Measurements from ENCODE around the gene POLN.

Gene POLN

DNA sequence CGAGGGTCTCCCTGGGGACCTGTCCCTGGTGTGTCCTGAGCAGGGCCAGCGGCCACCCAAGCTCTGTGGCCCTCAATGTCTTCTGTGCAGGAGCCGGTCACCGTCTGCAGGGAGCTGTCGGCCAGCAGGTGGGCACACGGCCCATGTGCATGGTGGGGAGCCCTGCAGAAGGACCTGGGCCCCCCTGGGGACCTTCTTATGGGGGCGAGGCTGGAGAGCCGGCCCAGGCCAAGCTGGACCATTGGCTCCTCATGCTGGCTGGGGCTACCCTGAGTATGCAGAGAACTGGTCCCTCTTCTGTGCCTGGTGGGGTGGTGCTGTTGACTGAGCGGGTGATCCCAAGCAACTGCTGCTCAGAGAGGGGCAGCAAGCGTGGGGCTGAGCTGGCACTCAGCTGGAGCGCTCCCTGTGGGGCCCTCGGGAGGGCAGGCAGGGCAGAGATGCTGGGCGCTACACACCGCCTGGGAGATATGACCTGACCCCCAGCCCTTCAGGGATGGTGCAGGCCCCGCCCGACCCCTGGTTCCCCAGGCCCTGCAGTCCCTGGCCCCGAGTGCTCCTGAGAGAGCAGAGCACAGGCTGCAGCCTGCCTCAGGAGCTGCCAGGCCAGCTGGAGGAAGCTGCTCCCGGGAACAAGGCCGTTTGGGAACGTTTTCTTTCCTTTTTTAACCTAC is 168.0 kb downstream of the POLN start:
- in situ Hi-C loops (cut with MboI; ENCODE audit: low sequenced_read_pairs): no loop called here

DNA sequence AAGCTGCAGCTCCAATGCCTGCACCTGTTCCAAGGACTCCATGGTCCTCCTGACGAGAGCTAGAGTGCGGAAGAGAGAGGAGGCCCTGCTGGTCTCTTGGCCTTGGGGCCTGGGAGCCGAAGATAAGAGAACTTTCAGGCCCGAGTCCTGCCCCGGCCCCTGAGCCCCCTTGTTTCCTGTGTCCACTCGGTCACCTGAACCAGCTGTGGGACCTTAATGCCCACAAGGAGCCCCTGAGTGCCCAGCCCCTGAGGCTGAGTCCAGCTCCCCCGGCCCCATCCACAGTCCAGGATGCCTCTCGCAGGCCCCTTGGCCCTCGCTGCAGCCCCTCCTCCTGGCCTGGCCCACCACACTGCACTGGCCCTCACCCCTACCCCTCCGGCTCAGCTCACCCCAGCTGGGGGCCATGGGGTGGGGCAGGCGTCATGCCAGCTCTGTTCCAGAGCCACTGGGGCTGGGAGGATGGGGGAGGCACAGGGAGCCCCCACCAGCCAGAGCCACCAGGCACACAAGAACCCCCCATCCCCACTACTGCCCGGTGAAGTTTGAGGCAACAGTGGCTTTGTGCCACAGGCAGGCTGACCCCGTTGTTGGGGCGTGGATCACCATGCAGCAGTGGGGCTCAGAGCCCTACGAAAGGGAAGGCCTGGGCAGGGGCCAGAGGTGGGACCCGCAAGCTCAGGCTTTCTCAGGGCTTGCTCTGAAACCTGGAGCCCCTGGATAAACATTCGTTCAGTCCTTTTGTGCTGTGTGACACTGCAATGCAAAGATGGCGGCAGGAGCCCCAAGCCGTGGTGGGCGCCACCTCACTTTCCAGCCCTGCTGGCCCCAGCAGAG is 168.7 kb downstream of the POLN start:
- in situ Hi-C loops (cut with MboI; ENCODE audit: low sequenced_read_pairs): no loop called here

DNA sequence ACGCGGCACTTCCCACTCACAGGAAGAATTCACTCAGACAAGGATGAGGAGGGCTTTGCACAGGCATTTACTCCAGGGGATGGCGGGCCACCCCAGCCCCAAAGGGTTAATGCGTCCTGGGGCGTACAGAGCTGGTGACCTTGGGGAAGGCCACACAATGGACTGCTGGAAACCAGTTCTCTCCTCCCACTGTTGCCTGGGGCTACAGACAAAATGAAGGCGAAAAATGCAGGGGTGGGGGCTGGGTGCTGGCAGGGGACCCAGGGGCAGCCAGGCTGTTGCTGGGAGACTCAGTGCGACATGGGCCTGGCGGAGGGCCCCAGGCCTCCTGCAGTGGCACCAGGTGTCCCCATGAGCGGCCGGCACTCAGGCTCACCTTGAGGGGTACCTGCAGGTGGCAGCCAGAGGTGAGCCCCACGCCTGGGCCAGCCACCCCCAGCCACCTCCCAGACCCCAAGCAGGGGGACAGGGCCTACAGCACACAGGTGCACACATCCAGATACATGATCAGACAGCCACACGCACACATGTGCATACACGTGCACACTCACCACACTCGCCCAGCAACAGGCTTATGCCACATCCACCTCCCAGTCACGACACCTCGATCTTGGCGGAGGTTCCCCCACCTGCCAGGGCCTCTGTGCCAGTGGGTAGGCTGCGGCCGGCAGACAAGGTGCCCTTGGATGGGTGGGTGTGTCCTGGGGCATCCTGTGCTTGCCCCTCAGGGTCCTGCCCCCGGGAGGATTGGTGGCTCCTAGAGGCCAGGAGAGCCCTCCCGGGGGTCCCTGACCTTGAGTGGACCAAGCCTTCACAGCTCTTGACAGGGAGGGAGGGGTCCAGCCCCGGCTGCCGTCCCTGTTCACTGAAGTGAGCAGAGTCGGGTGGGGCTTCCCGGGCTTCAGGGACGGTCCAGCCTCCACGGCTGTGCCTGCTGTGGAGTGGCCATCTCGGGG is 169.7 kb downstream of the POLN start:
- in situ Hi-C loops (cut with MboI; ENCODE audit: low sequenced_read_pairs): no loop called here

DNA sequence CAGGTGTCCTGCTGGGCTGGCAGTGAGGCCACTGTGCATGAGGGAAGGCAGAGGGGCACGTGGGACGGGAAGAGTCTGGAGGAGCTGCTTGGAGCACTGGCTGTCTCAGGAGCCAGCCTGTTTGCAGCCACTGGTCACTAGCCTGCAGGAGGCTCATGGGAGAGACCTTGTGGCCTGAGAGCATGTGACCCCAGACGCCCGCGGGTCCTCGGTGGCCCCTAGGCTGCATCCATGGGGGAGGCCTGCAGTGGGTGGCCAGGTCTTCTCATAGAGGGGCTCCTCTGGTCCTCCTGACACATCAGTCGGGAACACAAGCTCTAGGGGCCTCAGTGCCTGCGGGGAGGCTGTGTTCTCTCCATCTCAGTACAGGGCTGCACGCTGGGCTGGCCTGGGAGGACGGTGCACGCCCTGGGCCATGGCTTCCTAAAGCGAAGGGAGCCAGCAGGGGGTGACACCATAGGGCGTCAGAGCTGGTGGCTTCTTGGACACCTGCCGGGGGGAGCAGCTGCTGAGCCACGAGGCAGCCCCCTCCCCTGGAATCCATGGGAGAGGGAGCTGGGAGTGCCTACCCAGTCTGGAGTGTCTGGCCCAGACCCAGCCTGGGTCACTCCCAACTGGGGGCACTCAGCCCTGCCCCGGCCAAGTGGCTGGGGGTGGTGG is 170.5 kb downstream of the POLN start:
- in situ Hi-C loops (cut with MboI; ENCODE audit: low sequenced_read_pairs): no loop called here

DNA sequence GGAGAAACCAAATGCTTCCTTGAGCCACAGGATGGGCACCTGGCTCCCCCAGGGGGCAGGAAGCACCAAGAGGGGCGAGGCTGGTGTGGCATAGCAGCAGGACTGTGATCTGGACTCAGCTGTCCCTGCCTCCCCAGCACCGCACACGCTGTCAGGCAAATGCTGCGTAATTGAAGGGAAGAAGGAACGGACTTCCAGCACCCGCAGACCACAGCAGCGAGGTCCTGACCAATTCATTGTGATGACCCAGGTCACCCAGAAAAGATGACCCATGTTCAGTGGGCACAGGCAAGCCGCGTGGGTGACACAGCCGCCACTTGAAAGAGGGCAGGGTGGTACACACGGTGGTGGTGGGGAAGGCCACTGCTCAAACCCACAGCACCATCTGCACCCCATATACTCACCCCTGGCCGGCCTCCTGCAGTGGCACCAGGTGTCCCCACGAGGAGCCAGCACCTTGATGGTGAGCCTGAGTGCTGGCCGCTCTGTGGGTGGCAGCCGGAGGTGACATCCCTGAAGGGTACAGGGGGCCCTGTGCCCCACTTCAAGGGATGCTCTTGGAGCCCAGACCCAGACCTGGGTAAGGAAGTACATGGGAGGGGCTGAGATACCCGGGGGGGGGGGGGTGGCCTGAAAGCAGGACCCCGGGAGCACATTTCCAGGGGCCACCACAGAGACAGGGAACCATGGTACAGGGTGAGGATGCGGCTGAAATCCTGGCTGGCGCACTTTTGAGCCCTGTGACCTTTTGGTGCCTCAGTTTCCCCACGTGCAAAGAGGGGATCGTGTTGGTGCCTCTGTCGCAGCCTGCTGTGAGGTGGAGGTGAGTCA is 171.3 kb downstream of the POLN start:
- in situ Hi-C loops (cut with MboI; ENCODE audit: low sequenced_read_pairs): no loop called here

DNA sequence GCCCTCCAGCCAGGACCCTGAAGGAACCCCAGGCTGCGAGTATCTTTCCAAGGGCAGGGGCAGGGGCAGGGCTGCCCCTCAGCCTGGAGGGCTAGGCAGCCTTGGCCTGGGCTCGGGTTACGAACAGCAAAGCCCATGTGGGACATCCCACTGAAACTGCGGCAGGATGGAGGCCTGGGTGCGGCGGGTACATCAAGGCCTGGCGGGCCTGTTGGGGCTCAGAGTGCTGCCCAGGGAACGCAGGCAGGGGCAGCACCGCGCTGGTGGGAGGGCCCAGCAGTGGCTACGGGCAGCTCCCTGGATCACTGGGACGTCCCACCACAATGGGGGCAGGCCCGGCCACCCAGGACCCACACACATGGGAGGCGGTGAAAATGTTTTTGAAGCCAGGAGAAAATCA is 171.9 kb downstream of the POLN start:
- in situ Hi-C loops (cut with MboI; ENCODE audit: low sequenced_read_pairs): no loop called here

DNA sequence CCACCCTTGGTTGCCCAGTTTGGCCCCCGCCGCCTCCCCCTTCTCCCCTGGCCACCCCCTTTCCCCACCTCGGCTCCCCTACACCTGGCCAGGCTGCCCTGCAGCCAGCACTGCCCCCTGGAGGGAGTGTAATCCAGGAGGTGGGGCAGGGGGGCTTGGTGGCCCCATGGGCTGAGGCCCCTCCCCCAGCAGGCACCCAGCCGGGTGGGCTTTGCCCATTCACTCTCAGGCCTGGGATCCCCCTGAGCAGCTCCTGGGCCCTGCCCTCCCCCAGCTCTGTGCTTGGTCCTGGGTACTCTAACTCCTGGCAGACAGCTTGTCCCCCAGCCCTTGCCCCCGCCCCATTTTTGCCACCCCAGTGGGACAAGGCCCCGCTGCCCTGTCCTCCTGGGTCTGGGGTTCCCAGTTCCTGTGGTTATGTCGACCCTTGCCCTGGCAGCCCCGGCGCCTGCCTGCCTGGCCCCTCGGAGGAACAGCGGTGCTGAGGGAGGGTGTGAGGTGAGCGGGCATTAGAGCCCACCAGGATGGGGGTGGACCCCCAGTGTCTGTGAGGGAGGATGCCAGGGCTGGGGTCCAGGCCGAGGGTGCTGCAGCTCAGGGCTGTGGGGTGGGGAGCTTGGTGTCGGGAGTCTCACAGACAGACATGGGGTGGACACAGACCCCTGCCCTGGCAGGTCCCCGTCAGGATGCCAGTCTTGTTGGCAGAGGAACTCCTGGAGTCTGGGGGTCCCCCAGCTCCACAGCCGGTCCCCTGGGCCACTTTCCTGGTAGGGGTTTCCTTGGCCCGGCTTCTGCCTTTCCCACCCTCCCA is 172.6 kb downstream of the POLN start:
- in situ Hi-C loops (cut with MboI; ENCODE audit: low sequenced_read_pairs): no loop called here

DNA sequence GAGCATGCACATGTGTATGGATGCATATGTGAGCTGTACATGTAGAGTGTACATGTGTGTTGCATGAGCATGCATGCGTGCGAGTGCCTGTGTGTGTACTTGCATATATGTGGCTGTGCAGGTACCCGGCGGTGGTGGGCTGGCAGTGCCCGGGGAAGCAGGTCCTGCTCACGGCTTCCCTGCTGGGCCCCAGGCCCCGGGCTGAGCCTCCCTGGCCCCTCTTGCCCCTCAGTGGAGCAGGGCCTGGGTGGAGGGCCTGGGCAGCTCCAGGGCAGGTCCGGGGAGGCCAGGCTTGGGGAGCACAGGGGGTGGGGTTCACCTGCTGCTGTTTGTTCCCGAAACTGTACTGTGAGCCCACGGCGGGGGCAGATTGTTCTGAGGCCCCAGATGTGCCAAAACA is 173.4 kb downstream of the POLN start:
- in situ Hi-C loops (cut with MboI; ENCODE audit: low sequenced_read_pairs): no loop called here

DNA sequence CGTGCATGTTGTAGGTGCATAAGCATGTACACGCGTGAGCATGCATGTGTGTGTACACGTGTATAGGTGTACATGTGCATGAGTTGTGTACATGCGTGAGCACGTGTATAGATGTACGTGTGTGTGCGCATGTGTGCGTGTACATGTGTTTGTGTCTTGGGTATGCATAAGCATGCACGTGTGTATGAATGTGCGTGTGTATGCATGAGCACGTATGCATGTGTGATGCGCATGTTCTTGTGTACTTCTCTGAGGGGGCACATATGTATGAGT is 173.8 kb downstream of the POLN start:
- in situ Hi-C loops (cut with MboI; ENCODE audit: low sequenced_read_pairs): no loop called here

DNA sequence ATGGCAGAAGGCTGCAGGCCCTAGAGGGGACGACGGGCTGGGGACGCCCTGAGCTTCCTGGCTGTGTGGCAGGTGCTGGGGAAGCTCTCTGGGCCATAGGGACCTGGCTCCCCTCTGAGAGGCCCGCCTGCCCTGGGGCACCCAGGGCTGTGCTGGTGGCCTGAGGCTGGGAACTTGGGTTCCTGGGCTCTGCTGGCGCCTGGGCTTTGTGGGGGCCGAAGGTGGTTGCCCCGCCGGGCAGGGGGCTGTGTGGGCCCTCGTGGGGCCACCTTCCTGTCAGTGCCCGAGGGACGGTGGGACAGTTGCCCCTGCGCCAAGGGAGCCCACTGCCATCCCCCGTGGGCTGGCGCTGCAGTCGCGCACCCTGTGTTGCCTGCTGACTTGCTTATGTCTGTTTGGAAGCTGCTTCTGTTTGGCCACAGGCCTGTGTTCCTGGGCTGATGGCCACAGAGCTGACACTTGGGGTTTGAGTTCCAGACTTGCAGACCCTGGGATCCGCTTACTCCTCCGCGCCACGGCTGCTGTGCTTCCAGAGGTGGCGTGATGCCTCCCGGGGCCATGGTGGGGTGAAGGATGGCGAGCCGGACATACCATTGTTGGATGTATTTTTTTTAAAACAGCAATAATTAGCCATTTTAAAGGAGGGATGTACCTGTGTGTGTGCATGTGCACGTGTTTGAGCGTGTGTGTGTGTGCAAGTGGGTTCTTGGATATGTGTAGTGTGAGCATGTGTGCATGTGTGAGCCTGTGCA is 174.3 kb downstream of the POLN start:
- in situ Hi-C loops (cut with MboI; ENCODE audit: low sequenced_read_pairs): no loop called here

DNA sequence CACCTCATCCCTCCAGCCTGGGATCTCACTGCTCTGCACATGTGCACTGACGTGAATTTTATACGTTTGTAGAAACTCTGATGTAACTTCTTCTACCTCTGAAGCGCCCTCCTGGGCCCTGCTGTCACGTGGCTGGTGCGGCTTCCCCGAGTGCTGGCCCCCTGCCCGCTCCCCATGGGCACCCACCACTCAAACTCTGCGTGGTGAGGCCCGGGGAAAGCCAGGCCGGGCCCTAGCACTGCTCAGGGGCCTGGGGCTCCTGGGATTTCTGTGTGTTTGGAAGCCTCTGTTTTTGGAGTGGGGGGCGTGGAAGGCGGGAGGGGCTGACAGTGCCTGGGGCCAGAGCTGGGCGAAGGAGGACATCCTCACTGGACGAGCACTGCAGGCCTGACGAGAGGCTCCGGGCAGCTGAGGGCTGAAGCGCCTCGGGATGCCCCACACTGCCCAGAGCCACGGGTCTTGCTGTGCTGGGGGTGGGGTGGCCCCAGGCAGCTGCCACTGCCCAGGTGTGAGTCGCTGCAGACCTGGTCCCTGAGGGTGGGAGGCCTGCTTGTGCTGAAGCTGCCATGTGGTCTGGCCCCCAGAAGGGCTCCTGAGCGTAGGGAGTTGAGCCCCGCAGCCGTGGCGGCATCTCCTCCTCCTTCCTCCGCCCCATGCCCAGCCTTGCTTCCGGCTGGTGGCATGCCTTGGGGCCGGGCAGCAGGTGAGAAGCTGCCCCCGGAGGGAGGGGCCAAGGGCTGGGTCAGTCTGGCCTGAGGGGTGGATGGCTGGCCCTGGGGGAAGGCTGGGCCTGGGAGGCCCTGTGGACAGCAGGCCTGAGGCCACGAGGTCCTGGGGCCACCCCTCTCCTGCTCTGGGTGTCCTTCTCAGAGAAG is 175.1 kb downstream of the POLN start:
- in situ Hi-C loops (cut with MboI; ENCODE audit: low sequenced_read_pairs): no loop called here

DNA sequence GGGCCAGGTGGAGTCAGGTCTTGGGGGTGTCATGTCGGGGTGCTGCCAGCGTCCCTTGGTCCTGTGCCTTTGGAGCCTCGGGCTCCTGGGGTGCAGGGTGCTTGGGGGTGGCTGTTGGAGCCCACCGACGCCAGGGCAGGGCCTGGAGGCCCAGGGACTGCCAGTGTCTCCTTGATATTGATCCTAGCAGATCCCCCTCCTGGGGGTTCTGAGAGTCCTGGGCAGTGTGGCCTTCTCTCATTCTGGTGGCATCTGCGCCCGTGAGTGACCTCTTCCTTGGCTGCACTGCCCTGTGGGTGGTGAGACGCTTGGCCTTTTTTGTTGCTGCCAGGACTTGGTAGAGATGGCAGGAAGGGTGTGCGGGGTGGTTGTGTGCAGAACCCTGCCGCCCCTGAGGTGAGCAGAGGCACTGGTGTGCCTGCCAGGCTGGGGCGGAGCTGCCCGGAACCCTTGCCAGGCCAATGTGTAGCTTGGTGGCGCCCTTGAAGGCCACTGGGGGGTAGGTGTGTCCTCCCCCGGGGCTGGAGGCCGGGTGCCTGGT is 175.8 kb downstream of the POLN start:
- in situ Hi-C loops (cut with MboI; ENCODE audit: low sequenced_read_pairs): no loop called here

DNA sequence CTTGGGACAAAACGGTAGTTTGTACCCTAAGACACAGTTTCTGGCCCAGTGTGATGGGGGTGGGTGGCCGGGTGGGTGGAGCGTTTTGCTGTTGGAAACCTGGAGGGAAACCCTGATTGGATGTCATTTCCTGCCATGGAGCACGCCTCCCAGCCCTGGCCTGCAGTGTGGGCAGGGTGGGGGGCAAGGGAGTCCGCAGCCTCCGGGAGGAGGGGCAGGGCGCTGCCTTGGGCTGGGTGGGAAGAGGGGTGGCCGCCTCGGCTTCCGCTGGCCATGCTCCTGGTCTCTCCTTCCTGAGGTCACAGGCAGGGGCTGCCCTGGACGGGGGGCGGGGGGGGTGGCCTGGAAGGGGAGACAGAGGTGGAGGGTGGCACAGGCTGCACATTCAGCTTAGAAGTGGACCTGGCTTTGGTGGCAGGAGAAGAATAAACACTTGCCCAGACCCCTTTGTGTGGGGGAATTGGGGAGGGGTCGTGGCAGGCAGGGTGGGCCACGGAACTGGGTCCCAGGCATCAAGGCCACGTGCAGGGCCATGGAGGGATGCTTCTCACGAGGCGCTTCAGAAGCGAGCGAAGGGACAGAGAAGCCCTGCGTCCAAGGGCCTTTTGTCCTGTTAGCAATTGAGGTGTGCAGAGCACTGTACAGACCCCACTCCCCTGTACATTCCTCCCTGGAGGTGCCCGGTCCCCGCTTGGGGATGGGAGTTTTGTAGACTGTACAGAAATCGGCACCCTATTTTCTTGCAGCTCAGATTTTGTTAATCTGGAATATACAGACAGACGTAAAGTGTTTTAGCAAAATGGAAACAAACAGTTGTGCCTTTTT is 176.6 kb downstream of the POLN start:
- in situ Hi-C loops (cut with MboI; ENCODE audit: low sequenced_read_pairs): no loop called here

DNA sequence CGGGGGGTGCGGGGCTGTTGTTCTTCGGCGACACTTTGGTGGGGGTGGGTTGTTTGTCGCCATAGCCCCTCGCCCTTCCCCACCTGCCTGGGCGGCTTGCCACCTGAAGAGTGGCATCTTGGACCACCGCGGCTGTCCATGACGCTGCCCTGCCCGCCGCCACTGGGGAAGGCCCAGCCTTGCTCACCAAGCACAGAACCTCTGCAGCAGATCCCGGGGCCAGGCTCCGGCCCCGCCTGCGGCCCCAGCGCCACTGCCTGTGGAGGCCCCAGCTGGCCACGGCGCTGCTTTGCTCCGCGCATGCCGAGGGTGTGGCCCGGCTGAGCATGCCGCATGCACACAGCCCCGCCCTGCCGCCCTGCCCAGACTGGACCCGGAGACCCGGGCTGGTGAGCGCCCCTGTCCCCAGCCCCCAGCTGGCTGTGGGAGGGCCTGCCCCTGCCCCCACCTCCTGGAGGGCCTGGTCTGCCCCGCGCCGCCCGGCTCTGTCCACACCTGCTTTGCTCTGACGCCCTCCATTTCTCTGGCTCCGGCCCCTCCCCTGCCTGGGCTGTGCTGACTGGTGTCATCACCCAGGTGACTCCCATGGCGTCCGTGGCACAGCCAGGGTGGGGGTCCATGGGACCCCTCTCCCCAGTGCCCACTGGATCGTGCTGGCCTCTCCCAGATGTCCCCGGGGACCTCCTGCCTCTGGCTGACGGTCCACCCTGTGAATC is 177.5 kb downstream of the POLN start:
- in situ Hi-C loops (cut with MboI; ENCODE audit: low sequenced_read_pairs): no loop called here

DNA sequence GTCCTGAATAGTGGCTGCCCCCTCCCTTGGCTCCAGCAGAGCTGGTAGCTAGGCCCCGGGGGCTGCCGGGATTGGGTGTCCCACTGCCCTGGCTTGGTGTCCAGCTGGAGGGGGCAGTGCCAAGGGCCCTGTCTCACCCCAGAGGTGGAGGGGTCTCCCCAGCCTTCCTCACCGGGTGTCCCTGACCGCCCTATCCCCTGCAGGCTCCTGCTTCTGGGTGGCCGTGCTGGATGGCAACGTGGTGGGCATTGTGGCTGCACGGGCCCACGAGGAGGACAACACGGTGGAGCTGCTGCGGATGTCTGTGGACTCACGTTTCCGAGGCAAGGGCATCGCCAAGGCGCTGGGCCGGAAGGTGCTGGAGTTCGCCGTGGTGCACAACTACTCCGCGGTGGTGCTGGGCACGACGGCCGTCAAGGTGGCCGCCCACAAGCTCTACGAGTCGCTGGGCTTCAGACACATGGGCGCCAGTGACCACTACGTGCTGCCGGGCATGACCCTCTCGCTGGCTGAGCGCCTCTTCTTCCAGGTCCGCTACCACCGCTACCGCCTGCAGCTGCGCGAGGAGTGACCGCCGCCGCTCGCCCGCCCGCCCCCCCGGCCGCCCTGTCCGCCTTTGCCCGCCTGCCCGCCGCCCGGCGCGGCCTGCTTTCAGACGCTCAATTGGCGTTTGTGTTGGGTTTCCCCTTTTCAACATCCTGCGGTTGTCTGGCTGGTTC is 178.2 kb downstream of the POLN start:
- in situ Hi-C loops (cut with MboI; ENCODE audit: low sequenced_read_pairs): no loop called here
